GM21528 (cell line): ENCODE data around the gene PRR20G.
"Not testable (repeated sequence)": the region's sequence is repeated elsewhere in the genome, so short reads cannot be mapped to it uniquely, and the experiment has no call there.

Source experiments
- ATAC-seq: cut with Tn5 transposase; IDR thresholded peaks from one replicate; pipeline ENCODE4 v1.9.1; 2021; ENCODE audit warnings: mild to moderate bottlenecking, moderate library complexity; ENCODE audit not compliant: unreplicated experiment, low FRiP score

Gene PRR20G

DNA sequence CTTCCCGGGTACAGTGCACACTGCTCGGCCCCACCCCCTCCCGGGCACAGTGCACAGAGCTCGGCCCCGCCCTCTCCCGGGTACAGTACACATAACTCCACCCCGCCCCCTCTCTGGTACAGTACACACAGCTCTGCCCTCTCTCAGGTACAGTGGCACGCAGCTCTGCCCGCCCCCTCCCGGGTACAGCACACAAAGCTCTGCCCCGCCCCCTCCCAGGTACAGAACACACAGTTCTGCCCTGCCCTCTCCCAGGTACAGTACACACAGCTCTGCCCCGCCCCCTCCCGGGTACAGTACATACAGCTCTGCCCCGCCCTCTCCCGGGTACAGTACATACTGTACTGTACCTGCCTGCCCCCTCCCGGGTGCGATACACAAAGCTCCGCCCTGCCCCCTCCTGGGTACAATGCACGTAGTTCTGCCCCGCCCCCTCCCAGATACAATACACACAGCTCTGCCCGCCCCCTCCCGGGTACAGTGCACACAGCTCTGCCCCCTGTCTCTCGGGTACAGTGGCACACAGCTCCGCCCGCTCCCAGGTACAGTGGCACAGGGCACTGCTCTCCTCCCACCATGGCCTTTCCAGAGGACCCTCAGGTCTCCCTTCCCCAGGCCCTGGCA lies 16.4 kb upstream of the PRR20G start:
- ATAC-seq = no peak

DNA sequence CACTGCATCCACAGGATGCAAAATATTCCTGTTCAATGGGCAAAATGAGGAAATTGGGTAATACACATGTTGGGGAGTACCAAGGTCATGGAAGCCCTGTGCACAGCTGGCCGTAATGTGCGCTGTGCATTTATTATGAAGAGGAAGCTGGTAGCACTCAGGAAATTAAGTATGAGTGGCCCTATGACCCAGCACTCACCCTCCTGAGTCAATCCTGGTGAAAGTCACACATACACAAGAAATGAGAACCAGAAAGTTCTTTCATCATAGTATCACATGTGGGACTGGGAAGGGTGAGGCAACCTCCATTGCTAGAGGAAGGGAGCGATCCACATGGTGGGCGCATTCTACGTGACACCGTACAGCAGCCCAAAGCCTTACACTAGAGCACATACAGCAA lies 11.4 kb upstream of the PRR20G start:
- no peak for ATAC-seq

DNA sequence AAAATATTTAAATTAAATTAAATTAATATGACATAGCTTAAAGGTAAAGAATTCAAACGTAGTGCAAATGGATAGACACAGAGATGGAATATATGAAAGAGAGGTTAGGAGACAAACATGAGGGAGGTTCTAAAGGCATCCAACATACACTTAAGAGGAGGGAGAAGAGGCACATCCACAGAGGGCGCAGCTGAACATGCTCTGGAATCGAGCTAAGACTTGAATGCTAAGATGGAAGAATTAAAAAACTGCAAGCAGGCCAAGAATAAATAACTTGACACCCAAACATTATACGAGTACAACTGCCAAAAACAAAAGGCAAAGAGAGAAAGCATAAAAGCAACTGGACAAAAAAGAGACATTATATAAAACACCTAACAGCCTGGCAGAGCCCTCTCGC lies 9.1 kb upstream of the PRR20G start:
- ATAC-seq = no peak

DNA sequence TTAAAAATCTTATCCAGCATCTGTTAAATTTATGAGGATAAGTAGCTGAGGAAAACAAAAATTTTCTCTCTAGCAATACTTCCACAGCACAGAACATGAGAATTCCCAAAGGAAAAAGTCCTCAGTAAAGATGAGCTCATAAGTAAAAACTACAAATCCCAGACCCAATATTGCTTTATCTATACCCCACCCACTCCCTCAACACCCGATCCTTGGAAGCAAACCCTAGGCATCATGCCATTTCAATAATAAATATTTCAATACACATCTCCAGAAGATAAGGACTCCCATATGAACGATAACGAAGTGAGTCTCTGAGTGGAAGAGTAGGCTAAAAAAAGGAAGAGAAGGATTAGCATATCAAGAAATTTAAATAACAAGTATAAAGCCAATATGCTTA lies 8.3 kb upstream of the PRR20G start:
- ATAC-seq = no peak

DNA sequence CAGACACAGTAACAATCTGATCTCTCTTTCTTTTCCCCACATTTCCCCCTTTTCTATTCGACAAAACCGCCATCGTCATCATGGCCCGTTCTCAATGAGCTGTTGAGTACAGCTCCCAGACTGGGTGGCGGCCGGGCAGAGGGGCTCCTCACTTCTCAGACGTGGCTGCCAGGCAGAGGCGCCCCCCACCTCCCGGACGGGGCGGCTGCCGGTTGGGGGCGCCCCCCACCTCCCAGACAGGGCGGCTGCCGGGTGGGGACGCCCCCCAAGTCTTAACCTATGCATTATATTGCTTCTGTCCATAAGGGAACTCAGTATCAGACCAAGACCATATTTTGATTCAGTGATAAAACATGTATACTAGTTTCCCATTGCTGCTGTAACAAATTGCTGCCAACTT lies 5.8 kb upstream of the PRR20G start:
- ATAC-seq = not testable (repeated sequence)

DNA sequence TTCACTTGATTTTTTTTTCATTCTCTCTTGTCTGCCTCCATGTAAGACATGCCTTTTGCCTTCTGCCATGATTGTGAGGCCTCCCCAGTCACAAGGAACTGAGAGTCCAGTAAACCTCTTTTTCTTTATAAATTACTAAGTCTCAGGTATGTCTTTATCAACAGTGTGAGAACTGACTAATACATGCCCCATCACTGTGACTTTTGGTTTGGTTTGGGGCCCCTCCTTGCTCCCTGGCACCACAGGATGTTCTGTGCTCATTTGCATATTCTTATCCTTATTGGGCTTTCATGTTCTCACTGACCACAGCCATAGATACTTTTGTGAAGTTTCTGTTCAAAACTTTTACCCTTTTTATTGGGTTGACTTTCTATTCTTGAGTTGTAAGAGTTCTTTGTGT lies 3.8 kb upstream of the PRR20G start:
- ATAC-seq = no peak

DNA sequence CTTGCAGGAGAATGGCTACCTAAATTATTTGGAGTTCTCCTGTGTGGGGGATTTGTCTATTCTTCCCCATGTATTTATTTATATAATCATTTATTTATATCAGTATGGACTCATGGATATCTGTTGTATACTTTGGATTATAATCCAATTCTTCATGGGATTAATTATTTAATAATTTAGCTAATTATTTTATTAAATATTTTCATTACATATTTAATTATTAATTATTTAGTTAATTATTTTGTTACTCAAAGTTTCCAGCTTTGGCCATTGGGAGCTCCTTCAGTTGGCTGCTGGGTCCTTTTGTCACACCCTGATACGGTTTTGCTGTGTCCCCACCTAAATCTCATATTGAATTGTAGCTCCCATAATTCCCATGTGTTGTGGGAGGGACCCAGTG lies 3.3 kb upstream of the PRR20G start:
- ATAC-seq = no peak

DNA sequence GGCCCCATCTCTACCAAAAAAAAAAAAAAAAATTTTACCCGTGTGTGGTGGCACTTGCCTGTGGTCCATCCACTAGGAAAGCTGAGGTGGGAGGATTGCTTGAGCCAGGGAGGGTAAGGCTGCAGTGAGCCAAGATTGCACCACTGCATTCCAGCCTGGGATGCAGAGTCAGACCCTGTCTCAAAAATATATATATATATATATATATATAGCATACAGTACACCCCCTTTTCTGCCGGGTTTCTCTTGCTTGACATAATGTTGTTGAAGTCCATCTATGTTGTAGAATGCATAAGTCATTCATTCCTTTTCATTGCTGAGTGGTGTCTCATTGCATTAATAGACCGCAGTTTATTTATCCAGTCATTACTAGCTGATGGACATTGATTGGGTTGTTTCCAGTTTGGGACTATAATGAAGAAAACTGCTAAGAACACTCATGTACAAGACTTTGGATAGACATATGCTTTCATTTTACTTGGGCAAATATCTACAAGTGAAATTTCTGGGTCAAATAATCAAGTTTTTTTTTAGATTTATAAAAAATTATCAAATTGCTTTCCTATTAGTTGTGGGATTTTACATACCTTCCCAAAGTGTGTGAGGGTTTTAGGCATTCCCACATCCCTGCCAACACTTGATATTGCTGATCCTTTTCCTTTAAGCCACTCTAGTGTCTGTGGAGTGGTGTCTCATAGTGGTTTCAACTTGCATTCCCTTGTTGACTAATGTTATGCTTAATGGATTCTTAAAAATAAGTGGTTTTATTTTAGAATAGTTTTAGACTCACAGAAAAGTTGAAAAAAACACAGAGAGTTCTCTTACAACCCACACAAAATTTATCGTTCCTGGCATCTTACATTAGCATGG lies 2.1 kb upstream of the PRR20G start:
- ATAC-seq = no peak

DNA sequence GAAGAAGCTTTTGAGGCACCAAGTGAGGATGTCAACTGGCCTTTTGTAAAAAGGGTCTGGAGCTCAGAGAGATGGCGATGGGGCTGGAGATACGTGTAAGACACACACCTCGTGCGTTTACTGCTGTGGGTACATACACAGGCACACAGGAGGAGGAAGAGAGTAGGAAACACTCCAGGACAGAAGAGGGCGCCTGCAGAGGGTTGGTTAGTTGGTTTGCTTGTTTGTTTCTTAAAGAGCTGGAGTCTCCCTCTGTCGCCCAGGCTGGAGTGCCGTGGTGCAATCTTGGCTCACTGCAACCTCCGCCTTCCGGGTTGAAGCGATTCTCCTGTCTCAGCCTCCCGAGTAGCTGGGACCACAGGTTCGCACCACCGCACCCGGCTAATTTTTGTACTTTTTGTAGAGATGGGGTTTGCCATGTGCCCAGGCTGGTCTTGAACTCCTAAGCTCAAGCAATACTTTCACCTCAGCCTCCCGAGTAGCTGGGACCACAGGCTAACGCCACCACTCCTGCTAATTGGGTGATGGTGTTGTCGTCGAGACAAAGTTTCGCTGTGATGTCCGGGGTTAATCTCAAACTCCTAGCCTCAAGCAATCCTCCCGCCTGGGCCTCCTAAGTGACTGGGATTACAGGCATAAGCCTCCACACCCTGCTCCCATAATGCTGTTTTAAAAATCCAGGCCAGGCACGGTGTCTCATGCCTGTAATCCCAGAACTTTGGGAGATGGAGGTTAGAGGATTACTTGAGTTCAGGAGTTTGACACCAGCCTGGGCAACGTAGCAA lies 1.3 kb upstream of the PRR20G start:
- ATAC-seq = no peak

DNA sequence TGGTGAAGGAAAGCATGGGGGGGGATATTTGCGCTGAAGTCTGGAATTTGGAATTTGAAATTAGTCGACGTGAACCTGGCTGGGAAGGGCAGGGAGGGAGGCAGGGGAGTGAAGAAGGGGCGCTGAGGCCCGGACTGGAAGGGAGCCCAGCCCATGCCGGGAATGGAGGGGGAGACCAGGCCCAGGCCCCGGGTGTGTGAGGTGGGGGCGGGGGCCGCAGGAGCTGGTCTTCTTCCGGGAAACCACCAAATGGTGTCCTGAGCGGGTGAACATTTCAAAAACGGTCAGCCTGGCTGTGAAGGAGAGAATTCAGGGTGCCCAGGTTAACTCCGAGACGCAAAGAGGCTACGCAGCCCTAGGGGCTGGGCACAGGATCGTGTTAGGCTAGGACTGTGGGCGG lies 497 bp upstream of the PRR20G start:
- no peak for ATAC-seq

DNA sequence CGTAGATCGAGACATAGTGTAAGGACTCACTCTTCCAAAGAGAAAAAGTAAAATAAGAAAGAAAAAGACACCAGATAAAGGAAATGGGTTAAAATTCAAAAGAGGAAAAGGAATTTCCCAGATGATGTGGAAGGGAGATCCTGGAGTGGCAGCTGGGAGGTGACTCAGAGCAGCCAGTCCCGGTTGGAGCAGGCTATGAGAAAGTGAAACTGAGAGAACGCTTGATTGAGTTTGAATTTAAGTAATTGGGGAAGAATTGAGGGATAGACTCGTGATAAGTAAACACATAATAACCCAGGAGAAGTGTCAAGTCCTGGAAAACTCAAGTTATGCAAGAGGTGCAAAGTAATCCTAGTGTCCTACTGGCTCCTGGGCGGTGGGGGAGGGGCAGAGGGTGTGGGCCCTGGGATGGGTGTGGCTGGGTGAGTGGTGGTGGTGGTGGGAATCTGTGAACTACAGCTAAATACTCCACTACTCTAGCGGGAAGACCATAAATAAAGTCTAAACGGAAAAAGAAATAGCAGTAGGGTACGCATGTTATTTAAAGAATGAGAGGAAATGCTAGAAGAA lies 1.2 kb downstream of the PRR20G start:
- ATAC-seq = no peak

DNA sequence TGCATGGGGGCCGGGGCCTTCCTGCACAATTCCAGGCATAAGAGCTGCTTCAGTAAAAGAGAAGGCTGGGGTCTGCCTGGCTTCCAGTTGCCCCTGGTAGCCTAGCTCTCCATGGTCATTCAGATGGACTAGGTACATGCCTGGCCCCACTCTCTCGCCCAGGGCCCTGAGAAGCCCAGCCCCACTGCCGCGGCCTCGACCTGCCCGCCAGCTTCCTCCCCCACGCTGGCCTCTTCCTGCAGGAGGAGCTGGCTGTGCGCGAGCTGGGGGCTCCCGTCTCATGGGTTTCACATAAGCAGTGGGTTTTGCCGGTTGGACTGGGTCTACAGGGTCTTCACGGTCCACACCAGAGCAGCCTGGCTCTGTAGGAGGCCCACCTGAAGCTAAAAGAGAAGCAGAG lies 3.6 kb downstream of the PRR20G start:
- ATAC-seq = no peak

DNA sequence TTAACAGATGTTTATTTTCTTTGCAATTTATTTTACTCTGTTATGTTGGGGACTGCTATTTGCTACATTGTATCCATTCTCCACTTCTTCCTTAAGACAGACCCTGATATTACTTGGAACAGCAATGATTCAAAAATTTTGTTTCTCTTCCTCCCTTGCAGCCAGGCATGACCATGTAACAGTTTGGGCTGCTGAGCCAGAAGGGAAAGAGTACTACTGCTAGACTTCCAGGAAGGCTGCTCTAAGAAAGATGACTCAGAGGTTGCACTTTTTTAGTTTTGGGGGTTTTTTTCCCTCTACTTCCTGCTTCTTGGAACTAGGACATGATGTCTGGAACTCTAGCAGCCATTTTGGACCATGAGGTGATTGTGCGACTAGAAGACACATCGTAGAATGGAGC lies 10.3 kb downstream of the PRR20G start:
- ATAC-seq = no peak

DNA sequence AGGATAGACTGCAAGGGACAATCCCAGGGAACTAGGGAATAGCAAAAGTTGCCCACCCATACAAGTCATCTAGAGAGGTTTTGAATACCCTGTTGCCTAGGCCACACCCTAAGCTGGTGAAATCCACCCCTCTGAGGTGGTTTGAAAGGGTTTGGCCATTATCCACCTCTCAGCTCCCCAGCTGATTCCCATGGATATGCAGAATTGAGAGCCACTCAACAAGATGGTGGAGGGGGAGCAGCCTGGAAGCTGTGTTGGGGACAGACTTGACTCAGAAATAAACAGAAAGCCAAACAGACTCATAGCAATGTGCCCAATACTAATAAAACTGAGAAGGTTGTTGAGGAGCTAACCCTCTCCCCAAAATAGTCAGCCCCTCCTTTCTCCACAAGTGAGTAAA lies 10.9 kb downstream of the PRR20G start:
- no peak for ATAC-seq

DNA sequence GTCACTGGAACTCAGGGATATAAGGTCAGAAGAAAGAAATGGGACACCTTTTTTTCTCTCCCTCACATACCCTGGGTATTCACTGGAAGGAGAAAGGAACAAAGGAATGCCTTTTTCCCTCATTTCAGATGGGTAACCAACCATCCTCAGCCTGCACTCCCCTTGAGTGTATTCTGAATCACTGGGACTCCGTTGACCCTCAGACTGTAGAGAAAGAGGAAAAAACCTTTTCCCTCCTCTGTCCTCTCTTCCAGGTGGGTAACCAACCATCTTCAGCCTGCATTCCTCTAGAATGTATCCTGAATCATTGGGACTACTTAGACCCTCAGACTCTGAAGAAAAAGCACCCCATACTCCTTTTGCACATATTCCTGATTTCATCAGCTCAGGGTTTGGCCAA lies 11.4 kb downstream of the PRR20G start:
- ATAC-seq = no peak

DNA sequence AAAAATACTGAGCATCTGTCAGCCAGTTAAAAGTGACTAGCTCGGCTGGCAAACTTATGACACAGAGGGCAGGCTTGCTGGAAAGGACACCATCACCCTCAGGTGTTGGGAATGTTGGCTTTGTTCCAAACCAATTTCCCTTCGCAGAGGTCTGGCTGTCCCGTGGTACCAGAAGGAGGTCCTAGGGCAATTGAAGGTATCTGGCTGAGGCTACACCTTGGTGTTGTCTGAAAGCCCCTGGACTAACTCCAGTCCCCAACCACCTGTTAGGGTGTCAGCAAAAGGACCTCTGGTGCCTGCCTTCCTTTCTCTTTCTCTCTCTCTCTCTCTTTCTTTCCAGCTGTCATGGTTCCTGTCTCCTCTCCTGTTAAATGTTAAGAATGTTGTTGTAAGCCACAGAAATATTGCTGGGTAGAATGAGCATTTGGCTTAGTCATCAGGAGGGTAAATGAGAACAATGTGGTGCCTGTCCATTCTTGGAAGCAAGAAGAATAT lies 12.5 kb downstream of the PRR20G start:
- ATAC-seq = no peak

DNA sequence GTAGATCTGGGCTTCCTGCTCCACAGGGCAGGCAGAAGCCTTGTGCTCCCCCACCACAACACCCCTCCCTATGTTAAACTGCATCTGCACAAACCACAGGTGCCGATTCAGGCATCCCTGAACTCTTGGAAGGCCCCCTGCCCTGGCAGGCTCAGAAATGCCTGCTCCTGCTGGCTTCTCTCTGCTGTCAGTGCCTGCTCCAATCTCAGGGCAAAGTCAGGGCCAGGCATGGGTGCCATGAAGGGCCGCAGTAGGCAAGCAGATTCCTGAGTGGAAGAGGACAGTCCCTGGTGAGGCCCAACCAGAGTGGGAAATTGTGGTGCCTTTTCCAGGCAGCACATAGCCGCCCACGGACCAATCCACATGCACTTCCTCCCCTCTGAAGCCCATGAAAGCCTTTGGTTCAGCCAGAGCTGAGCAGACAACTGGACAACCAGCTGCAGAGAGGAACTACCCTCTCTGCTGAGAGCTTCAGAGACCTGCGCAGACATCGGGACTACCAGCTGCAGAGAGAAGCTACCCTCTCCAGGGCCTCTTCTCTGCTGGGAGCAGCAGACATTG lies 13.6 kb downstream of the PRR20G start:
- no peak for ATAC-seq

DNA sequence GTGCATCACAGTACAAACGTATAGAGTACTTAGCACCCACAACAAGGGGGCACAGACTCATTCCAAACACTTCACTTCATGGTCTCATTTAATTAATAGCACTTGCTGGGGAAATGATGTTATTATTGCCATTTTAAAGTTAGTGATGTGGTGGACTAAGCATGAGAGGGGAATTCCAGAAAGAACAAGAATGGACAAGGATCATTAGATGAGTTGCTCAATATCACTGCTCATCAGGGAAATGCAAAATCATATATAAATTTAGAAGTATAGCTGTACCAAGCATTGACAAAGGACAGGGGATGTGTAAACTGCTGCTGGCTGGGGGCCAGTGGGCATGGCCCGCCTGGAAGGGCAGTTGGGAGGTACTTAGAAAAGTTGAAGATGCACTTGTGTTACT lies 14.6 kb downstream of the PRR20G start:
- ATAC-seq = no peak

DNA sequence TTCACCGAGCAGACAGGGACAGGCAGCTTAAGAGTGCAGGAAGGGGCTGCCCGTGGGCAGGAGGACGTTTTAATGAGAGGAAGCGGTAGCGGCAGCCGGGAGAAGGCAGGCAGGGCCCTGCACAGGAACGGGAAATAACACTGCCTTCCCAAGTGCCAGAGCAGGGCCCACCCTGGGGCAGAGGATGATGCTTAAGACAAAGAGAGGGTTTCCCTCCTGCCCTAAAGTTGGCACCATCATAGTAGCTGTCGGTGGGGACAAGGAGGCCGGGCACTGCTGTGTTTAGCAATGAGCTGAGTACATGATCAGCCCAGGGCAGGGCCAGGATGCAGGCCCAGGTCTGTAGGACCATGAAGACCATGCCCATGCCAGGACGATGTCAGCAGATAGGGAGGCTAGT lies 21.7 kb downstream of the PRR20G start:
- ATAC-seq = no peak

DNA sequence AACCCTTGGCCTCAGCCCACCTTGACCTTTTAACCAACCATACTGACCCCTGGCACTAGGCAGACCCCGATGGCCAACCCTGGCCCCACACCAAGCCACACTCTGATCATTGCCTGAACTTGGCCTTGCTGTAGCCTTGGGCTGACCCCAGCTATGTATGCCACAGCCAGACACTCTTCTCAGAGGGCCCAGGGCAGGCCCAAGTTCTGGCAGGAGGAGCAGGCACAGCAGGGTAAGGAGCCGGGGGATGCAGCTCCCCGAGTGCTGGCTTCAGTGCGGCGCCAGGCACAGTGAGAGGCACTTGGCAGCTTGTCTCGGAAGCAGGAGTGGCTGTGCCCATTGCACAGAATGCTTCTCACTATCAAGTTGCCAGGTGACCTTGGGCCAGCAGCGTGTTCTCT lies 22.3 kb downstream of the PRR20G start:
- ATAC-seq = no peak
